LoVo (cell line): Measurements from ENCODE around the gene GAB2.
"Not testable (repeated sequence)": the region's sequence is repeated elsewhere in the genome, so short reads cannot be mapped to it uniquely, and the experiment has no call there.

ENCODE experiments used
- DNase-seq: peaks from one replicate; pipeline ENCODE4 v3.0.0-alpha.2; 2016; ENCODE audit warnings: low spot score

GAB2 gene

GRCh38 chr11:78187366-78188285, 230.0 kb downstream of the GAB2 start:
- no peak for DNase-seq

GRCh38 chr11:78181185-78181584, 236.4 kb downstream of the GAB2 start:
- DNase-seq: no peak

- DNase-seq: no peak
Measured at GRCh38 chr11:78180751-78181150, 236.9 kb downstream of the GAB2 start.

GRCh38 chr11:78179459-78180071, 238.1 kb downstream of the GAB2 start:
- DNase-seq: no peak

GRCh38 chr11:78177216-78177615, 240.4 kb downstream of the GAB2 start:
- no peak for DNase-seq

- no peak for DNase-seq
Measured at GRCh38 chr11:78176605-78177141, 240.9 kb downstream of the GAB2 start.

- DNase-seq: not testable (repeated sequence)
Measured at GRCh38 chr11:78175862-78176261, 241.8 kb downstream of the GAB2 start.

- DNase-seq: no peak
Measured at GRCh38 chr11:78171951-78172350, 245.7 kb downstream of the GAB2 start.

- no peak for DNase-seq
Measured at GRCh38 chr11:78170874-78171549, 246.6 kb downstream of the GAB2 start.

GRCh38 chr11:78170413-78170812, 247.2 kb downstream of the GAB2 start:
- no peak for DNase-seq

GRCh38 chr11:78168539-78169477, 248.8 kb downstream of the GAB2 start:
- no peak for DNase-seq

GRCh38 chr11:78166855-78167469, 250.7 kb downstream of the GAB2 start:
- DNase-seq: no peak
